Astrocyte of the cerebellum (primary cell): ENCODE measurements around the gene SWI5.

Experiments
- DNase-seq: peaks from one replicate; pipeline ENCODE4 v3.0.0-alpha.2; 2011; ENCODE audit warnings: low read depth
- H3K4me3 ChIP-seq: 2 replicates; pipeline ENCODE4 v1.5.1; 2011; ENCODE audit warnings: mild to moderate bottlenecking, low read depth, low read length, moderate library complexity
- in situ Hi-C: cut with HindIII; loops from 2 replicates; pipeline ENCODE4 v1.10.0; 2017; ENCODE audit warnings: low sequenced_read_pairs
- TF ChIP-seq, protein P1 (sequence below): IDR thresholded peaks from 2 replicates; pipeline ENCODE4 v1.5.1; 2012; ENCODE audit warnings: low read length, low read depth, moderate library complexity, mild to moderate bottlenecking; ENCODE audit errors: missing control alignments

SWI5 gene

DNA sequence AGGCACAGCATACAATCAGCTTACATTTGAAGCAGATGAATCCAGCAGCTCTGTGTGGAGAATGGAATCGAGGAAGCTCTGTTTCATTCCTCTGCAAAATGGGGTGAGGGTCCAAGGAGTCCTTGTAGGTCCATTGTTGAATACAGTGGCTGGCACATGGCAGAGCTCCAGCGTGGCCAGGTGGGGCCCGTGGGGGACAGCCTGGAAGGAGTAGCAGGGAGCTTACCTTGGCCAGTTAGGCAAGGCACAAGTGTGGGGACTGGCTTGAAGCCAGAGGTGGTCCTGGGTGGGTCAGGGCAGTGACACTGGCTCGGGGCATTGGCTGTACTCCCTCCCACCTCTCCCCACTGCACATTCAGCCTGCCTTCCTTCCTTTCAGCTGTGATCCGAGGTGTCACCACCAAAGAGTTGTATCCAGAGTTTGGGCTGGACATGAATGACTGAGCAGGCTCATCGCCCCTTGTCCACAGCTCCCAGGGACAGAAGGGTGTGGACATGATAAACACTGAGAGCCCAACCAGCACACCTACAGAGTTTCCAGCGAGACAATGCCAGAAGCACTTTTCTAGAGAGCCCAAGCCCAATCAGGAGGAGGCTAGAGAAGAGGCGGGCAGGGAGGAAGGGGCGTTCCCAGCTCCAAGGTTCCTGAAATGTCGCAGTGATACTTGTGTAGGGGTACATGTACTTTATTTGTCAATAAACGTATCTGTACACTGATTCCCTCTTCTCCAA is 12.4 kb downstream of the SWI5 start:
- in situ Hi-C loops, result no loop called here
- no peak overlapping the region for H3K4me3 ChIP-seq
- no peak for DNase-seq
- TF ChIP-seq, protein P1, sequence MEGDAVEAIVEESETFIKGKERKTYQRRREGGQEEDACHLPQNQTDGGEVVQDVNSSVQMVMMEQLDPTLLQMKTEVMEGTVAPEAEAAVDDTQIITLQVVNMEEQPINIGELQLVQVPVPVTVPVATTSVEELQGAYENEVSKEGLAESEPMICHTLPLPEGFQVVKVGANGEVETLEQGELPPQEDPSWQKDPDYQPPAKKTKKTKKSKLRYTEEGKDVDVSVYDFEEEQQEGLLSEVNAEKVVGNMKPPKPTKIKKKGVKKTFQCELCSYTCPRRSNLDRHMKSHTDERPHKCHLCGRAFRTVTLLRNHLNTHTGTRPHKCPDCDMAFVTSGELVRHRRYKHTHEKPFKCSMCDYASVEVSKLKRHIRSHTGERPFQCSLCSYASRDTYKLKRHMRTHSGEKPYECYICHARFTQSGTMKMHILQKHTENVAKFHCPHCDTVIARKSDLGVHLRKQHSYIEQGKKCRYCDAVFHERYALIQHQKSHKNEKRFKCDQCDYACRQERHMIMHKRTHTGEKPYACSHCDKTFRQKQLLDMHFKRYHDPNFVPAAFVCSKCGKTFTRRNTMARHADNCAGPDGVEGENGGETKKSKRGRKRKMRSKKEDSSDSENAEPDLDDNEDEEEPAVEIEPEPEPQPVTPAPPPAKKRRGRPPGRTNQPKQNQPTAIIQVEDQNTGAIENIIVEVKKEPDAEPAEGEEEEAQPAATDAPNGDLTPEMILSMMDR, result no peak

DNA sequence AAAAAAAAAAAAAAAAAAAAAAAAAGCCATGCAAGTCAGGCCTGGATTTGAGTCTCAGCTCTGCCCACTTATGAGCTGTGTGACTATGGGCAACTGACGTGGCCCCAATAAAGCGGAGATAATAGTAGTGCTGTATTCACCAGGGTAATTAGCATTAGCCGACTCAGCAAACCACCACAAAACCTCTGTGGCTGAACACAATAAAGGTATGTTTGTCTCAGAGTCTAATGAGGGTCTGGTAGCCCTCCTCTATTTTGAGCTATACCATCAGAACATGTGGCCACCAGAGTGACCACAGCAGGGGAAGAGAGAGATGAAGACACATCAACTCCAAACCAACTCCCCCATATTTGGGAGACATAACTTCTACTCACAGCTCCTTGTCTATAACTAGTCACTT is 15.9 kb downstream of the SWI5 start:
- in situ Hi-C loops, result no loop called here
- DNase-seq, result no peak
- TF ChIP-seq, protein P1, result no peak
- no peak overlapping the region for H3K4me3 ChIP-seq

DNA sequence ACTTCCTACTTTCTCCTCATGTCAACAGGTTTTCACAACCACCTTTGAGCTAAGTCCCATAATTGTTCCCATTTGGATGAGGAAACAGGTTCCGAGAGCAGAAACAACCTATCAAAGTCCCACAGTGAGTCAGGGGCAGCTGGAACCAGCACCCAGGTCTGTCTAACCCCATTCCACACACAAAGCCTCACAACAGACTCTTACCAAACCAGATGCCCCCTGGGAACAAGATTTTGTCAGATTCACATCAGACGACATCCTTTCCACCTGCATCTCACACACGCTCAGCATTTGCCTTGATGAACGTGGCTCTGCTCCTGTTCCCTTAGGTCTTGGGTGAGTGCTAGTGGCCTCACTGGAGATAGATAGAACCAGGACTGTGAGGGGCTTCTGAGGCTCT is 17.0 kb downstream of the SWI5 start:
- TF ChIP-seq, protein P1, result no peak
- in situ Hi-C loops, result no loop called here
- DNase-seq, result no peak
- H3K4me3 ChIP-seq, result no peak overlapping the region

DNA sequence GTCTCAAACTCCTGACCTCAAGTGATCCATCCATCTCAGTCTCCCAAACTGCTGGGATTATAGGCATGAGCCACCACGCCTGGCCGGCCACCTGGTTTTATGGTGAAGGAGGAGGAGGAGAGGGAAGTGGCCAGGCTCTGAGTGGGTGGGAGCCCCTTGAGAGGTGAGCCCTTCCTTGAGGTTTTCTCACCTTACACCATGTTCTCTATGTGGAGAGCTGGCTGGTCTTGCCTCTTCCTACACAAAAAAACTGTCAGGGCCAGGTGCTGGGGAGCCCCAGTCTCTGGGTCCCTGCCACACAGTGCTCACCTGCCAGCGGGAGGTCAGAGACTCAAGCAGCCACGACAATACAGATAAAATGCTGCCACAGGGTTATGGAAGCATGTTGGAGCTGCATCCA is 18.1 kb downstream of the SWI5 start:
- H3K4me3 ChIP-seq, result no peak overlapping the region
- TF ChIP-seq, protein P1, result no peak
- in situ Hi-C loops, result no loop called here
- no peak for DNase-seq

DNA sequence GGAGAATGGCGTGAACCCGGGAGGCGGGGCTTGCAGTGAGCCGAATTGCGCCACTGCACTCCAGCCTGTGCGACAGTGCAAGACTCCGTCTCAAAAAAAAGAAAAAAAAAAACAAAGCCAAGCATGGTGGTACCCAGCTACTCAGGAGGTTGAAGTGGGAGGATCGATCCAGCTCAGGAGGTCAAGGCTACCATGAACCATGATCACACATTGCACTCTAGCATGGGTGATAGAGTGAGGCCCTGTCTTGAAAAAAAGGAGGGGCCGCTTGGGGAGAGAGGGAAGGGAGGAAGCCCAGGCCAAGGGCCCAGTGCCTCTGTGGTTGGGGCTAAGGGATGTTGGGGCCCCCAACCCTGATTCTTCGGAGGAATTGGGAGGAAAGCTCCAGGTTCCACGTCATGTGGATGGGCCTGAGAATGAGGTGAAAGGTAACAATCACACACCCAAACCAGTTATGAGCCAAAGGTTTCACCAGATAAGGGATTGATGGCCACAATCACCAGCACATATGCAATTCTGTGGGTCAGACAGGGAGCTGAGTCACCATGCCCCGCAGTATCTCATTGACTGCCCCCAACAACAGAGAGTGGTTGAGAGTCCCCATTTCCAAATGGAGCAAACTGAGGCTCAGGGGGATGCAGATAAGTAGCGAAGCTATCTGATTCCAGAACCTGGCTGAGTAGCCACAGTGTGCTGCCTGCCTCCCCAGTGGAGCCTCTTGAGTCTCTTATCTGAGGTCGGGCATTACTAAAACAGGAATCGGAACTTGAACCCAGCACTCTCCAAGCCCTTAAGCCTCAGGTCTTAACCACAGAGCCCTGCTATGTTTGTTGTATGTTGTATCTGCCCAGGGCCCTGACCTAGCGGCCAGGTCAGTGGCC is 20.5 kb downstream of the SWI5 start:
- H3K4me3 ChIP-seq, result no peak overlapping the region
- TF ChIP-seq, protein P1, result no peak
- no peak for DNase-seq
- in situ Hi-C loops, result no loop called here

DNA sequence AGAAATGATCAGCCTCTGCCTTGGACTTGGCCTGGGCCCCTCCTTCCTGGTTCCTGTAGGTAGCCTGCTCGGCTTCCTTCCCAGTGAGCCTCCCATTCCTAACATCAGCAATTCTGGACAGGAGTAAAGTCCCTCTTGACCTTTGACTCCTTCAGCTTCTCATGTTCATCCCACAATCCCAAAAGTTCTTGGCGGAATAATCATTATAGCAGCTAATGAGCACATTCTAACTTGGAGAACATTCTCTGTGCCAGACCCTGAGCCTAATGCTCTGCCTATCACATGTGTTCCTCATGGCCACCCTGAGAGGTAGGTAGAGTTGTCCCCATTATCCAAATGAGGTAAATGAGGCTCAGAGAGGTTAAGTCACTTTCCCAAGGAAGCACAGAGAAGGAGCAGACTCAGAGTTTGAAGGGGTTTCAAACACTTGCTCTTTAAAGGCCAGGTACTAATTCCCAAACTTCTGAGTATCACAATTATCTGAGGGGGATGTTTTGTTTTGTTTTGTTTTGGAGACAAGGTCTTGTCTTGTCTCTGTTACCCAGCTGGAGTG is 21.2 kb downstream of the SWI5 start:
- TF ChIP-seq, protein P1, result no peak
- in situ Hi-C loops, result no loop called here
- H3K4me3 ChIP-seq, result no peak overlapping the region
- DNase-seq, result no peak
